H4 (cell line): ENCODE data around the gene CDIP1. TPM values are rescaled to one million over a fixed set of nuclear protein-coding genes. Genes with fewer than 3 reads are reported as not detected.
"Not testable (repeated sequence)": the region's sequence is repeated elsewhere in the genome, so short reads cannot be mapped to it uniquely, and the experiment has no call there.

ENCODE experiments used
- DNase-seq: peaks from one replicate; pipeline ENCODE4 v3.0.0-alpha.2; 2015; ENCODE audit warnings: low spot score
- total RNA-seq: library from RNA; depleted of rRNA; stranded (reverse); fragments of >200 nt; shearing (Covaris generic); gene quantifications from 2 replicates; pipeline ENCODE4 v1.2.3, GENCODE V29; 2014; rRNA removed

Gene CDIP1
- total RNA-seq = 5.4 and 8.0 TPM in 2 replicates

DNA sequence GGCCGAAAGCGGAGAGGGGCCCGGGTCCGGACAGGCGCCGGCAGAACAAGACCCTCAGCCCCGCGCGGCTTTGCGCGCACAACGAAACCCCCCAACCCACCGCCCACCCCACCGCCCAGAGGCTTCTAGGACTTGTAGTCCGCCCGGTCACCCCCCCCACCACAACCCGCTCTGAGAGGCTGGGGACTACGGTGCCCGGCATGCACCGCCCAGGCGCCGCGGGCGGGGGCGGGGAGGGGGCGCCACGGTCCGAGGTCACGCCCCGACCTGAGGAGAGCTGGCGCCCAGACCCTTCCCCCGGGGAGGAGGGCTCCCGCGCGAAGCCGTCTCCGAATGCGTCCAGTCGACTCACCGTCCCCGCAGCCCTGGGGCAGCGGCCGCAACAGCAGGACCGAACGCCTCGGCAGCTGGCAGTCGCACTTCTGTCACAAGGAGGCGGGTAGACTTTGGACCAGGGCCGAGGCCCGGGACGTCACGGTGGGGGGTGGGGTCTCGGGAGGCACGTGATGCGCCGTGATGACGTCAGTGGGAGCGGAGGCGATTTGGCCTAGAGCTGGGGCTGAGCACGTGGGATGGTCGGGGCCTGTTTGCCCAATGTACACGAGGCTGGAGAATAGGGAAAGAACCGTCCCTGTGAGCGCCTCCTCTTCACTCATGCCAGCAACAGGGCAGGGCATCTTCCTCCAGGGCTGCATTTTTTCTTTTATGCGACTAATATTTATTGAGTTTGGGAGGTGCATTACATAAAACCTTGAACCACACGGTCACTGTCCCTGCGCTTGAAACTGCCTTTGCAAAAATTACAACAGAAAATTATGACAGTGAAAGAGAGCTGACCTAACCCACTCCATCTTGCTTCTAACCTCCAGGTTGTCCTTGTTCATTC lies at the start of gene CDIP1:
CDIP1 (minus strand) TSS at position 424 of the 886 bp plus-strand sequence. CDS start 24,643 bp downstream, outside the sequence.
- DNase-seq = peak; percentile 91

DNA sequence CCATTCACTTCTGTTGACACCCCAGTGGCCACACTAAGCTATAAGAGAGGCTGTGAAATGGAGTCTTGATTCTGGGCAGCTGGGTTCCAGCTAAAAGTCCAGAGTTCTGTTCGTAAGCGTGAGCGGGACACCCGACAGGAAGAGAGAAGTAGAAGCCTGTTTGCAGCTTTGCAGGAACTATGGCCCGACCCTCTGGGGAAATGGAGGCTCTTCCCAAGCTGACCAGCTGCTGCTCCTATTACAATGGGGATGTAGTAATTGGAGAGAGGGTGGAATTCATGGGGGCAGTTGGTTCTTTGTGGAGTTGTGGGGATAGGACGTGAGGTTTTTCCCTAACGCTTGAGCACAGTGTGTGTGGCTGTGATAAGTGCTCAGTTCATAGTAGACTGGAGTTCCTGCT lies 47.7 kb upstream of the CDIP1 start:
- DNase-seq = no peak

DNA sequence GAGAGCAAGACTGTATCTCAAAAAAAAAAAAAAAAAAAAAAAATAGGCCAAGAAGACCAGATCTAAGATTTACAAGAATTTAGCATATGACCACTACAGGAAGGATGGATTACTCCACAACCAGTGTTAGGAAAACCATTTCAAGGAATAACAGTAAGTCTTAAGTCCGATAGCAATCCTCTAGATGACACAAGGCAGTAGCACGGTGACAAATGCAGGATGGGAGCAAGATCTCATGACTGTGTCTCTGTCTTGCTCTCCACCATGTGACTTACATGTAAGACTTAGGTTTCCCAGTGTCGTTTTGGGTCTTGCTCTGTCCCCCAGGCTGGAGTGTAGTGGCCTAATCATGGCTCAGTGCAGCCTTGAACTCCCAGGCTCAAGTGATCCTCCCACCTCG lies 45.3 kb upstream of the CDIP1 start:
- no peak for DNase-seq

DNA sequence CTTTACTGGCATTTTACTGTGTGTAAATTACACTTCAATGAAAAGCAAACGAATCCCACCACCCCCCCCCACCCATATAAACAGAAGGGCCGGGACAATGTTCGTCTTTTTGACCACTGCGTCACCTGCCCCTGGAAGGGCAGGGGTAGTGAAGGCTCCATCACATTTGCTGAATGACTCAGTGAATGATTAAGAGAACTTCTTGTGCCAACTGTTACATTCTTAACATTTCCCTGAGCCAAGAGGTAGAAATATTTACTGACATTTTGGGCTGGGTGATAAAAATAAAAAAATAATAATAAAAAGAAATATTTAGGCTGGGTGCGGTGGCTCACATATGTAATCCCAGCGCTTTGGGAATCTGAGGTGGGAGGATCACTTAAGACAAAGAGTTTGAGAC lies 41.7 kb upstream of the CDIP1 start:
- DNase-seq = no peak

DNA sequence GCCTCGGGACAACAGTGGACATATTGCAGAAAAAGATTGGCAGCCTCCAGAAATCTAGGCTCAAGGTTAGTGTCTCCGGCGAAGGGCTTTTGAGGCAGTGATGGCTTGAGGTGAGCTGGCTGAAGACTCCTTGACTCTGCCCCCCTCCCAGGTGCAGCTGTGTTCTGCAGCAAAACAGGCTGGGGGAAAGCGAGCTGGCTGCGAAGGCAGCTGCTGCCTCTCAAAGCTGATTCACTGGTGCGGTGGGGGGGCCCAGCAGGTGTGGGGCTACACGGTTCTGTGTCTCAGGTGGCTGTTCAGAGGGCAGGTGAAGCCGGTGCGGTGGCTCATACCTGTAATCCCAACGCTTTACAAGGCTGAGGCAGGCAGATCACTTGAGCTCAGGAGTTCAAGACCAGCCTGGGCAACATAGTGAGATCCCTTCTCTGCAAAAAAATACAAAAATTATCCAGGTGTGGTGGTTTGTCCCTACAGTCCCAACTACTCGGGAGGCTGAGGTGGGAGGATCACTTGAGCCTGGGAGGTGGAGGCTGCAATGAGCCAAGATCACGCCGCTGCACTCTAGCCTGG lies 40.5 kb upstream of the CDIP1 start:
- no peak for DNase-seq

DNA sequence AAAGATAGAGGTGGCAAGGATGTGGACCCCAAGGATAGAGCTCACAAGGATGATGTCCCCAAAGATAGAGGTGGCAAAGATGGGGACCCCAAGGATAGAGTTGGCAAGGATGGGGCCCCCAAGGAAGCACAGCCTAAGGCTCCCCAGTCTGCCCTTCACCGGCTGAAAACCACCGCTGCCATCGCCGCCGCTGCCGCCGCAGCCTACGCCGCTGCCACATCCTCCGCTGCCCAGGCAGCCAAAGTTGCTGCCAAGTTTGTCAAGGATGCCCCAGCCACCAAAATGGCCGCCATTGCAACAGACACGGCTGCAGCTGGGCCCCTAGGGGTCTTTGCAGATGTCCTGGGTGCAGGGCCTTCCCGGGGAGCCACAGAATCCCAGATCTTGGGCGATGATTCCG lies 37.4 kb upstream of the CDIP1 start:
- DNase-seq = no peak

DNA sequence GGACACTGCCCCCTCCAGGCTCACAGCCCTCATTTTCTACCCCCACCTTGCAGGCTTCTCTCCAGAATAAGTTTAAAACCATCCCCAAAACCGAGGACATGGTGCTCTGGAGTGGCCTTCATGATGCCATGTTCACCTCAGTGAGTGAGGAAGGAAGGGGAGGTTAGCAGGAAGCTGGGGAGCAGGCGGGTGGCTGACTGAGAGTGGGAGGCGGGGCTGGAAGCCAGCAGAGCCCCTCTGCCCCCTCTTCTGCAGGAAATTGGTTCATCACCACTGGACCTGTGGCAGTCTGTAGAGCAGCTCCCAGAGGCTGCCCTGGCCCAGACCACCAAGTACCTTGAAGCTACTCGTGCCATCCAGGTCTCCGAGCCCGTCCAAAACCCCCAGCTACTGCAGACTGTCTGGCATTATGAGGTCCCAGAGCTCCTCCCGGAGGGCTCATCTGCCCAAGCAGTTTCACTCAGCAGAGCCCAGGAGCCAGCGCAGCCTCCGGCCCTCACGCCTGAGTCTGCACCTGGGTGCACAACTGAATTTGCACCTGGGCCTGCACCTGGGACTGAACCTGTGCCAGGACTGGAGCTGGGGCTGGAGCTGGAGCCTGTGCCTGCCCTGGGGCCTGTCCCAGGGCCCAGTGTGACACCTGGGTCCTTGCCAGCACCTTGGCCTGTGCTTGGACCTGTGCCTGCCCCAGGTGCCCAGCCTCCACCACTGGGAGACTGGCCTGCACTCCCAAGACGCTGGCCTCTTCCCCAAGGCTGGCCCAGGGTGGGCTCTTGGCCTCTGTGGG lies 36.5 kb upstream of the CDIP1 start:
- no peak for DNase-seq

DNA sequence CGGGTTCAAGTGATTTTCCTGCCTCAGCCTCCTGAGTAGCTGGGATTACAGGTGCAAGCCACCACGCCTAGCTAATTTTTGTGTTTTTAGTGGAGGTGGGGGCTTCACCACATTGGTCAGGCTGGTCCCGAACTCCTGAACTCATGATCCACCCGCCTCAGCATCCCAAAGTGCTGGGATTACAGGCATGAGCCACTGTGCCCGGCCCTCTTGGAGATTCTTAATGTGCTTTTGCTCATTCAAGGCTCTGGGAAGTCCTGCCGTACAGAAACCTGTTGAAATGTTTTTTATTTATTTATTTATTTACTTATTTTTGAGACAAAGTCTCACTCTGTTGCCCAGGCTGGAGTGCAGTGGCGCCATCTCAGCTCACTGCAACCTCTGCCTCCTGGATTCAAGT lies 35.4 kb upstream of the CDIP1 start:
- not testable (repeated sequence) for DNase-seq

DNA sequence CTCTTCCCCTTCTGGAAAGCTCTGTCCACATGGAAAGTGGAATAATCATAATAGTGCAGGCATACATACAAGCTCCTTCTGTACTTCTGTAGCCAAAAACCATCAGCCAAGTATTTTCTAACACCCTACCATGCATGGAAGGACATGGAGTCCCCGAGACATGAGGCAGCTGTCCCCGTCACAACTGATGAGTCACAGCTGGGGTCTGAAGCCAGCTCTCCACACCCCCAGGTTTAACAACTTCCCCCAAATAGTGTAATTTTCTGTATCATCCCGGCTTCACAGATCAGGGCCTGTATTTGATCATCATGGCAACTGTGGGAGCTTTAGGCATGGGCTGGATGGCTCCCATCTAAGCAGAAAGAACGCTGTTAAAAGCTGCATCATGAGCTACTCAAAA lies 34.1 kb upstream of the CDIP1 start:
- DNase-seq = no peak

DNA sequence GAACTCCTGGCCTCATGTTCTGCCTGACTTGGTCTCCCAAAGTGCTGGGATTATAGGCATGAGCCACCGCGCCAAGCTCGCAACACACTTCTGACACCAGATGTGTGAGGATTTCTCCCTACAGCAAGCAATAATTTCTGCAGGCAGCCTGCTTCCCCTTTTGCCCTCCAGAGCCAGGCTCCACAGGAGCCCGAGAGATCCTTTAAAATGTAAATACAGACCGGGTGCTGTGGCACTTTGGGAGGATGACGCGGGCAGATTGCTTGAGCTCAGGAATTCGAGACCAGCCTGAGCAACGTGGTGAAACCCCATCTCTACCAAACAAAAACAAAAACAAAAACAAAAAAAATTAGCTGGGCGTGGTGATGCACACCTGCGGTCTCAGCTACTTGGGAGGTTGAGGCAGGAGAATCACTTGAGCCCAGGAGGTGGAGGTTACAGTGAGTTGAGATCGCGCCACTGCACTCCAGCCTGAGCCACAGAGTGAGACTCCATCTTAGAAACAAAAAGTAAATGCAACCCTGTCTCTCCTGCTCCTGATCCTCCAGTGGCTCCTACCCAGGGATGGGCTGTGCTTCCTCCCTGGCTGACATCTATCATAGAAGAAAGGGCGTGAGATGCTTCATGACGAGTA lies 32.2 kb upstream of the CDIP1 start:
- DNase-seq = no peak

DNA sequence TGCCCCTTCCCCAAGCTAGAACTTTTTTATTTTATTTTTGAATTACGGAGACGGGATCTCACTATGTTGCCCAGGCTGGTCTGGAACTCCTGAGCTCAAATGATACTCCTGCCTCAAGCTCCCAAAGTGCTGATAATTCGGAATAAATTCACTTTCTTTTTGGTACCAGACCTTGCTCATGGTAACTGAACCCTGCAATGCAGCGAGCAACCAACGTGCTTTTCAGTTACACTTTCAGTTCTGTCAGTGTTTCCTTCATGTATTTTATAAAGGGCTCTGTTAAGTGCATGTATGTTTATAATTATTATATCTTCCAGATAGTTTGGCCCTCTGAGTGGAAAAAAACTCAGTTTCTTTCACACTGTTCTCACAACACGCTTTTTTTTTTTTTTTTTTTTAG lies 31.5 kb upstream of the CDIP1 start:
- DNase-seq = no peak

DNA sequence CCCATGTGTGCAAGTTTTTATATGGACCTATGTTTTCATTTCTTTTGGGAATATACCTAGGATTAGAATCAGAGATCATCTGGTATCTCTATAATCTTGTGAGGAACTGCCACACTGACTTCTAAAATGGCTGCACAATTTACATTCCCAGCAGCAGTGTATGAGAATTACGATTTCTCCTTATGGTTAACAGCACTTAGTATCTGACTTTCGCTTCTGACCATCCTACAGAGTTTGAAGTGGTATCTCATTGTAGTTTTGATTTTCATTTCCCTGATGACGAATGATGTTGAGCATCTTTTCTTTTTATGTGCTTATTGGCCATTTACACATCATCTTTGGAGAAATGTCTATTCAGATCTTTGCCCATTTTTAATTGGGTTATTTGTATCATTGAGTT lies 27.6 kb upstream of the CDIP1 start:
- DNase-seq = no peak

DNA sequence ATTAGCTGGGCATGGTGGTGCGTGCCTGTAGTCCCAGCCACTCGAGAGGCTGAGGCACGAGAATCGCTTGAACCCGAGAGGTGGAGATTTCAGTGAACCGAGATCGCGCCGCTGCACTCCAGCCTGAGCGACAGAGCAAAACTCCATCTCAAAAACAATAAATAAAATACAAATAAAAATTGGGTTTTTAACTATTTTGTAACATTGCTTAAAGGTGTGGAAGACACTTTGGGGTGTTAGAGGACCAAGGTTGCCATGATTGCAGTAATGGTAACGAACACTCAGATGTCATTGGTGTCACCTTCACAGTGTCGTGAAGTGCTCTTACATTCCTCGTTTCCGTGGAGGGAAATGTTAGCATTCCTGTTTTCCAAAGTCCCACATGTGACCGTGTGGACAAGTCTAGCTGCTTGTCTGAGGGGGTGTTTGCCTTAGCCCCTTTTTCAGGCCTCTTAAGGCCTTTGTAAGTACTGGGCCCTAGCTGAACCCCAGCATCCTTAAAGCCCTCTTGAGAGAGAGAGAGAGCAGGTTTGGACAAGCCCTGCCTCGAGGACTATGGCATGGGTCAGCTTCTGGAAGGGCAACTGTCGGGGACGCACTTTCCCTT lies 26.2 kb upstream of the CDIP1 start:
- DNase-seq = no peak

DNA sequence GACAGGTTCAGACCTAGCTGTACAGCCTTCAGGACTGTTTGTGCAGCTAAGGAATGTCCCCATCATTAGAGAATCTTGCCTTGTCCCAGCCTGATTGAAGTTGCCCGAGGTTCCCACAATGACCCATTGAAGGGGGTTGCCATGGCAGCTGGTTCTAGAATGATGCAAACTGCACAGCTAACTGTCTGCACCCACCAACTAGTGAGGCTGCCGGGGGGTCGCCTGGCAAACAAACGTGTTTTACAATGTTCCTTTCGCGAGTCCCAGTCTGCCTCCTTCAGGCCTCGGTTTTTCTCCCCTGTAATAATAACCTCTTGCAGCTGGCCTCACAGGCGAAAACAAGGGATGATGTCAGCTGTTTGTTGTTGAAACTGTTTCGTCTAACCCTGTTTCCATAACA lies 23.0 kb upstream of the CDIP1 start:
- DNase-seq = no peak

DNA sequence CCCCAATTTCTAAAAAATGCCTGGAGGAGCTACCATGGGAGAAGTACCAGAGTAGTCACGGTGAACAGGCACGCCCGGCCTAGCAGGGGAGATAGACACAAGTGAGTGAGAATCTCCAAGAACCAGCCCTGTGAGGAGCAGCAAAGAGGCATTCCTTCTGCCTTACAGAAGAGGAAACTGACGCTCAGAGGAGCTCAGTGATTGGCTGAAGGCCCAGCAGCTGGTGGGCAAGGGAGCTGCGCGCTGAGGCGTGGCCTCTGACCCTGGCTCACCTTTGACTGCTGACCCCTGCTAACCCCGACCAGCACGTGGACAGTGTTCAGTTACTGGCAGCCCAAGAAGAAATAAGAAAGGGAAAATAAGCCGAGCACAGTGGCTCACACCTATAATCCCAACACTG lies 19.4 kb upstream of the CDIP1 start:
- no peak for DNase-seq

DNA sequence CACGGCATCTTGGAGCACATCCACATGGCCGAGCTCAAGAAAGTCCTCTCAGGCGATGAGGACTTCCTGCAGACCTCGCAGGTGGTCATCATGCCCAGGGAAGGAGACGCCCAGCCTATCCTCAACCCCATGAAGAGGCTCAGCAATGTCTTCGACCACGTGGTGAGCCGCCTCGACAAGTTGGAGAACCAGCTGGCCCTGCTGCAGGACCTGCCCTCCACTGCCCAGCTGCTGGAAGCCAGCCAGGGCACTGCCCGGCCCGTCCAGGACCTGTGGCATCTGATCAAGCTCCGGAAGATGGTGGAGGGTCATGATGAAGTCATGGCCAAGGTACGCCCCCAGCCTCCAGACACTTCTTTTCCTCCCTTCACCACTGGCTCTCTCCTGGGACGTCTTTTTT lies 18.0 kb upstream of the CDIP1 start:
- no peak for DNase-seq

DNA sequence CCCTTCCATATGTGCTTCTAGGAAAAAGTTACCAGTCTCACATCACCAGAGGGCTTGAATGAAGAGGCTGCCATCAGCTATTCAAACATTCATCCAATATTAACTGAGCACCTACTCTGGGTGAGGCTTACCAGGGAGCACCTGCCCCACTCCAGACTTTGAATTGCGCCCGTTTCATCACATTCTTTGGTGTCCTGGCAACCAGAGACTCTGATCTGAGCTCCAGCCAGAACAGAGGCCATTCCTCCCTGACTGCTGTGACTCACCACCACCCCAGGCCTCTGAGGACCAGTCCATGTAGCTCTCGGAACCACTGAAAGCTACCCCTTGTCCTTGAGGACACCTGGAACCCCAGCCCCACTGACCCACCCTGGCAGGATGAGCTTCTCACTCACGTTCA lies 17.5 kb upstream of the CDIP1 start, which contains the start of gene C16orf96:
C16orf96 (plus strand) TSS at position 229 of the 400 bp plus-strand sequence; CDS start at position 379, 150 bp downstream.
- no peak for DNase-seq

DNA sequence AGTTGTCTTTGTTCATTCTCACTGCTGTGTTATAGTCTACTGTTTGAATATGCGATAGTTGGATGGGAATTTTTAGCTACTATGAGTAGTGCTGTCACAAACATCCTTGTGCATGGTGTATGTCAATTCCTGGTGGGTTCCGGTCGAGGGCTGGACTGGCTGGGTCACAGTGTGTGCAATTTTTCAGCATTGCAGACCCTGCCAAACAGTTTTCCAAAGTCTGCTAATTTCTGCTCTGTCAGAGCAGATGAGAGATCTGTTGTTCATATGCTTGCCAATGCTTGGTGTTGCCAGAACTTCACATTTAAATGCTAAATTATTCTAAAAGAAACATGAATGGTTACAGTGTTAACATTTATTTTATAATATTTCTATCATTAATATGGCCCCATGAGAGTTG lies 14.0 kb upstream of the CDIP1 start:
- no peak for DNase-seq

DNA sequence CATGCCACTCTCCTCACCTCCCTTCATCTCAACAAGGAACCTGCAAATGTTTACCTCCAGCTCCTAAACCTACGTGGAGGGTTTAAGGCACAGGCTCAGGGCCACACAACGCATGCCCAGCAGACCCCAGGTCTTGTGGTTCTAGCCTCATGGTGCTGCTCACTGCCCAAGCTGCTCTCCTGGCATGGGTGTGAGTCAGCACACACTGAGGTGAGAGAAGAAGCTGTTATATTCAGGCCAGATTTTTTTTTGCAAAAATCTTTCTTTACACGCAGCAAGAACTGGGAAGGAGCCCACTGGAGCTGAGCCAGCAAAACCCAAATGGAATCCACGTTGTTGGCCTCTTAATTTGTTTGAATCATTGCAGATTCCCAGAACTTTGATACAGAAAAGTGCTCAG lies 12.0 kb upstream of the CDIP1 start:
- no peak for DNase-seq

DNA sequence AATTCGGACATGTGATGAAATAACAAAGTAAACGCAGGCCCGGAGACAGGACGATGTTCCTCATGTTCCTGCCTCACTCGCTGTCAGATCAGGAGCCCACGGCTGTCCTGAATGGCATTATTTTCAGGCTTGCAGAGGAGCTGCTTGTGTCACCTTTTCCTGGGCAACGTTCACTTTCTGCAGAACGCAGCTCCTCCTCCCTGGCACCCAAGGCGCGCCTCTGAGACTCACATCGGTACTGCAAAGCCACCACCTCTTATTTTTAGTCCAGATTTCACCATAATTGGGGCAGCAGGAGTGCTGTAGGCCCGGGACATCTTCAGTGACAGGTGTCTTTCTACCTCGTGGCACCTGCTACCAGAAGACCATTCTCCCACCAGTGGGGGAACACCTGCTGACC lies 9.6 kb upstream of the CDIP1 start:
- no peak for DNase-seq

DNA sequence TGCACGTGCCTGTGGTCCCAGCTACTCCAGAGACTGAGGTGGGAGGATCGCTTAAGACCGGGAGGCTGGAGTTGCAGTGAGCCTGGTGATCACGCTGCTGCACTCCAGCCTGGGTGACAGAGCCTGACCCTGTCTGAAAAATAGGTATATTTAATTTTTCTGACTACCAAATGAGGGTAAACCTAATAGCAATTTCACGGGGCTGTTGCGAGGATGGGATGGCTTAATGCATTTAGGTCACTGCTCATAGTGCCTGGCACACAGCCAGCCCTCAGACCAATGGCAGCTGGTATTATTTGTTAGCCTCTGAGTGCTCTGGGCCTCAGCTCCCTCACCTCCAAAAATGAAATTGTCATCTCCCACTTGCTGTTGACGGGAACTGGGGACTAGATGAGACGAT lies 5.9 kb upstream of the CDIP1 start:
- DNase-seq = no peak
